Effector memory CD8-positive, alpha-beta T cell (primary cell): Measurements from ENCODE around the gene ALK.

Source experiments
- ATAC-seq: fragments of 150-1000 bp; cut with Tn5 transposase; replicated peaks from 2 replicates; pipeline ENCODE4 v1.10.0; 2021; ENCODE audit warnings: mild to moderate bottlenecking, moderate library complexity
- DNase-seq, 3 experiments: peaks; one replicate each; pipeline ENCODE4 v3.0.0; 2021
- H3K27ac Mint-ChIP-seq, 2 donors: one replicate each; pipeline ENCODE4 v1.8.0; 2022; ENCODE audit warnings: mild to moderate bottlenecking in 2 of 2, mixed read lengths in 2 of 2, moderate library complexity in 2 of 2
- H3K27me3 Mint-ChIP-seq, 2 donors: one replicate each; pipeline ENCODE4 v1.8.0; 2022; ENCODE audit warnings: mixed read lengths in 2 of 2
- H3K36me3 Mint-ChIP-seq: one replicate; pipeline ENCODE4 v1.8.0; 2022; ENCODE audit warnings: mild to moderate bottlenecking, moderate library complexity, mixed read lengths; ENCODE audit not compliant: insufficient read depth
- H3K4me1 Mint-ChIP-seq, 2 donors: one replicate each; pipeline ENCODE4 v1.8.0; 2022; ENCODE audit warnings: low read depth in 2 of 2, mixed read lengths in 2 of 2
- H3K4me3 Mint-ChIP-seq, 2 donors: one replicate each; pipeline ENCODE4 v1.8.0; 2022; ENCODE audit warnings: mild to moderate bottlenecking in 2 of 2, mixed read lengths in 2 of 2, moderate library complexity in 2 of 2
- H3K9me3 Mint-ChIP-seq, 2 donors: one replicate each; pipeline ENCODE4 v1.8.0; 2022; ENCODE audit warnings: mixed read lengths in 2 of 2

Gene ALK

DNA sequence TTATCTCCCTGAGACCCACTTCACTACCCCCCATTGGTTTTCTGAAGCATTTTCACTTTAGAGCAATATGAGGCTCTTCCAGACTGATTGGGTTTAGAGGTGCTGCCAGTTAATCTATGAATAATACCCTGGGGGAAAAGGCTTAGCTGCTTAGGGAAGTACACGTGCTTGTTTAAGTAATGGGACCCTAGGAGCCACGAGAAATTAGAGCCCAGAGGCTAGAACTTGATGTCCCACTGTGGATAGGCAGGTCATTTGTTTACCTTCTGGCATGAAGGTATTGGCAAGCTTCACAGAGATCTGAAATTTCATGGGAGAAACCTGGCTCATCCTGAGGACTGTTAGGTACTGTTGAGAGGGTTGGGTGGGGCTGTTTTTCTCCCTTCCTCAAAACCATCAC, 746.4 kb downstream of the ALK start:
- Mint-ChIP-seq H3K36me3 (peaks cover 55% of the 10 kb centered on the region), H3K4me3 (no peak overlapping the region), H3K4me1 (peaks cover 8 to 15% of the 10 kb centered on the region in 2 donors), H3K9me3 (no peaks in the 10 kb centered on the region), H3K27ac (no peak overlapping the region), H3K27me3 (no peaks in the 10 kb centered on the region)
- ATAC-seq: no peak
- DNase-seq: no peak

DNA sequence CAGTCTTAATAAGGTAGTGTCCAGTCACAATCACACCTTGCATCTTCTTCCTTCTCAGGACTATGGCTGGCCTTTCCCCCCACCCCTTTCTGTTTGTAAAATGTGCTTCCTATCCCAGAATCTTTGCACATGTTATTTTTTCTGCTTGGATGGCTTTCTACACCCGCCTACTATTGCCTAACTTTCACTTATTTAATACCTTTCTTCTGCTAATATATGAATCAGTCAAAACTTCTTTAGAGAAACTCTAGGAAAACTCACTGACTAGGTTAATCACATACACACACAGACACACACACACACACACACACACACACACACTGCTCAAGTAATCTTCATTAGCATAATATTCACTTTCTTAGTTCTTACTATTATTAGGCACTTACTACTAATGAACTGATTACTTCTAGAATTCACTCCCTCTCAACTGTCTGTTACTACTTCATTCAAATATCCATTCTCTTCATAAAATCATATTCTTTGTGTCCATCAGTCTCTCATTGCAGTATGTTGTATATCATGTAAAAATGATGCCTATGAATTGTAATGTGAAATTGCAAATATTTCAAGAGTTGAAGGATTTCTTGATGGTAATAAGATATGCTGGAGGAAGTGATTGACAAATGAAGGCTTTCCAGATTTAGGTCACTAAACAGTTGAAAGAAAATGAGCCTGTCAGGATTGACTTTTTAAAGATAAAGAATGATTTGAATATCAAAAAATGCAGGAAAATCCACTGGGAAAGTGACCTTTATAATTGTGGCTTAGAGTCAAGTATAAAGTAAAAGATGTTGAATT, 754.9 kb downstream of the ALK start:
- Mint-ChIP-seq H3K36me3 (peaks cover 41% of the 10 kb centered on the region), H3K9me3 (no peaks in the 10 kb centered on the region), H3K27ac (peak overlapping the region; percentile 4 to 48), H3K4me3 (no peak overlapping the region), H3K4me1 (peaks cover 3 to 23% of the 10 kb centered on the region in 2 donors), H3K27me3 (no peaks in the 10 kb centered on the region)
- DNase-seq: no peak
- ATAC-seq: no peak

DNA sequence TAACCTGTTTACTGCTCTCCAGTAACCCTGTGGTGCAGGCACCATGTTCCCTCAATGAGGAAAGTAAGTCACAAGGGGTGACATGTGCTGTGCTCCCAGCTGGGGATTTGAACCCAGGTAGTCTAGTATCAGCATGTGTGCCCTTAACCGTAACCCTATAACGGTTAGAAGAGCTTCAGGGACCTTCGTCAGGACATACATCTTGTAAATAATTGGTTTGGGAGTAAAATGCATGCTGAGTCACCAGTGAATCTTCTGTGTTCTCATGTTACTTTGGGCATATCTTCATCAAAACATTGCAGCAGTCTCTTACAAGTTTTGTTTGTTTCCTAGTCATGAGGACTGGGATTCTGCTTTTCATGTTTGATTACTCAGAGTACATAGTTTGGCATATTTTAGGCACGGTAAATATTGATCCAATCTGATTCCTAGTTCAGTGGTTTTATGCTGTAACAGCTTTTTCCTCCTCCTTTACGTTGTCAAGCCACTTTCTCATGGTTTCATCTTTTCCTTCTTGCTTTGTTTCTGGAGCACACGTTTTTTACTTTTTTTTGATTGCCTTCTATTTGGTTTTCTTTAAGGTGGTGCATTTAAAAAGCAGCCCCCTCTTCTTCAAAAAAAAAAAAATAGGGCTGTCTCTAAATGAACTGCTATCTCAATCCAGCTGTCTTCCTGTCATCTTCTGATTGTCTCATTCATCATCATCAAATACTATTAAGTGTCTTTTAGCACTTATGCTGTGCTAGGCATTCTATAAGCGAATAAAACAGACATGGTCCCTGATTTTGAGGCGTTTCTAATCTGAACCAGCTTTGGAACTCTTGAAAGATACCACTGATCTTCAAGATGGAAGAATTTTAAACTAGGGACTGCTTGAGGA, 755.8 kb downstream of the ALK start:
- H3K27me3 Mint-ChIP-seq: no peaks in the 10 kb centered on the region
- H3K4me1 Mint-ChIP-seq: peaks cover under 1 to 19% of the 10 kb centered on the region in 2 donors
- ATAC-seq (no peak), DNase-seq (no peak)
- H3K27ac Mint-ChIP-seq: peak overlapping the region; percentile 4 to 48
- no peak overlapping the region for H3K4me3 Mint-ChIP-seq
- peaks cover 47% of the 10 kb centered on the region for H3K36me3 Mint-ChIP-seq
- H3K9me3 Mint-ChIP-seq: no peaks in the 10 kb centered on the region

DNA sequence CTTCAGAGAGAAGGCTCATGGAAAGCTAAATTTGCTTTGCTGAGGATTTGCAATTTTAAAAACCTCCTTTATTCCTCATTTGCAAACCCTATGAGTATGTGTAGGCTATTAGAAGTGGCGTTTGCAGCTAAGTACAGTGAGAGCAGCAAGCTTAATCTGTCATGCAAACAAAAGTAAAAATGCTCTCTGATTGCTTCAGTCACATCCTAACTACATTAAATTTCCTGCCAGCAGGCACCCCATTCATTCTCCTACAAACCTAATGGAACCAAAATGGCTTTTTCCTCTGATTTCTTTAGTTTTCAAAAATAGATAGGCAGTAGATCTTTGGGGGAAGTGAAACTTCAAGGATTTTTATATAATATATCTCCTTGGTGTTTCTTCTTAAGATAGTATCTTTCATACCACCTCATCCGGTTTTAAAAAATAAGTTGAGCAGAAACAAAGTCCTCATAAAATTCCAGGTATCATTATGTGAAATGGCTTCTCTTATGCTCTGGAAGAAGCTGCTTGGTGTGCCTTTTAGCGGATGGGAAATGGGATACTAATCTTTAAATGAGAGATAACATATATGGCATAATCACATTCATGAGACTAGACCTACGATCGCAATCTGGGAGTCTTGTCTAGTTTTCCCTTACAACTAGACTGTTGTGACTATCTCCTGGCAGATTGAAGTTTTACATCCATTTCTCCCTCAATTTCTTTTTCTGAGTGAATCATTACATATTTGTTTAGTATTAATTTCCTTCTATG, 757.1 kb downstream of the ALK start:
- DNase-seq (no peak), ATAC-seq (no peak)
- Mint-ChIP-seq H3K4me1 (peaks cover 0 to 10% of the 10 kb centered on the region in 2 donors), H3K36me3 (peaks cover 59% of the 10 kb centered on the region), H3K4me3 (no peak overlapping the region), H3K9me3 (no peaks in the 10 kb centered on the region), H3K27ac (peak overlapping the region in 1 of 2 donors; percentile 15), H3K27me3 (no peaks in the 10 kb centered on the region)

DNA sequence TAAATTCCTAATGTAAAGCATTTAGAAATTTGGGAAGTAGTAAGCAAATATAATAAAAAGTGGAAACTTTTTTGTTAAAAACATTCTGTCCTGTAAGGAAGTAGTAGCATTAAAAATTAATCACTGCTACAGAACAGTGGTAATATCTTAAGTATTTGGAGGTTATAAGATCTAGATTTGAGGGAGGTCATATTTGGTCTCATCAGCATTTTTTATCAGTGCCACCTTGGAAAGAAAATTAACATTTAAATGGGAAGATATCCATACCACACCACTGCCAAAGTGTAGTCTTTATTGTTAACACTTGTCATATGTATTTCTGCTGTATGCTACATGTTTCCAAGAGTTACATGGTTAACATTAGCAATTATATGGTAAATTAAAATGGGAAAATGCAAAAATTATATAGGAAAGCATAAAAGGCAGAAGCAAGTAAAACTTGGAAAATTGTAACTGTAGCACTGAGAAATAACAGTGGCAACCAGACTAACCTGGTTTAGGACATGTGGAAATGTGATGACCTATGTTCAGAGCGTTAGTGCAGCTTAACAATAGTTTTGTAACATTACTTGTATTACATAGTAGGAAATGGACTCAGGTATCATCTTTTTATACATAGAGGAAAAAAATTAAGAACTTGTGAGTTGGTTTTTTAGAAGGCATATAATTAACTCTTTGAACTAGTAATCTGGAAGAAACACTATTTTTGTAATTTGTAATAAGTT, 759.0 kb downstream of the ALK start:
- Mint-ChIP-seq H3K4me1 (peaks cover 0 to 10% of the 10 kb centered on the region in 2 donors), H3K36me3 (peaks cover 59% of the 10 kb centered on the region), H3K4me3 (no peak overlapping the region), H3K9me3 (no peaks in the 10 kb centered on the region), H3K27me3 (no peaks in the 10 kb centered on the region), H3K27ac (peak overlapping the region in 1 of 2 donors; percentile 26)
- no peak for ATAC-seq
- no peak for DNase-seq

DNA sequence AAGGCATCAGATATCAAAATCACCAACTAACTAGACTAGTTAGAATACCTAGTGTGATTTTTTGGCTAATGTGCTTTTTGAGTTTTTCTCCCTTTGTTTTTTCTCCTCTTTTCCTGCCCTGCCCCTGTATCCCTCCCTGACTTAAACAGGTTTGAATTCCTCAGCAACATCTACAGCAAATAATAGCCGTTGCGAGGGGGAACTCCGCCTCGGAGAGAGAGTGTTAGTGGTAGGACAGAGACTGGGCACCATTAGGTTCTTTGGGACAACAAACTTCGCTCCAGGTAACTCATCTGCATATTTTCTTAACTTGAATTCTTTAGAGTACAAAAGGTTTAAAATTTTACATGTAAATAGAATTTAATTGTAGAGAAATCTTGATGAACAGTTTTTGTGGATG, 761.2 kb downstream of the ALK start:
- Mint-ChIP-seq H3K27me3 (no peaks in the 10 kb centered on the region), H3K4me1 (no peaks in the 10 kb centered on the region), H3K9me3 (no peaks in the 10 kb centered on the region), H3K4me3 (no peak overlapping the region), H3K36me3 (peaks cover 75% of the 10 kb centered on the region), H3K27ac (peak overlapping the region in 1 of 2 donors; percentile 41)
- ATAC-seq: no peak
- DNase-seq: no peak

DNA sequence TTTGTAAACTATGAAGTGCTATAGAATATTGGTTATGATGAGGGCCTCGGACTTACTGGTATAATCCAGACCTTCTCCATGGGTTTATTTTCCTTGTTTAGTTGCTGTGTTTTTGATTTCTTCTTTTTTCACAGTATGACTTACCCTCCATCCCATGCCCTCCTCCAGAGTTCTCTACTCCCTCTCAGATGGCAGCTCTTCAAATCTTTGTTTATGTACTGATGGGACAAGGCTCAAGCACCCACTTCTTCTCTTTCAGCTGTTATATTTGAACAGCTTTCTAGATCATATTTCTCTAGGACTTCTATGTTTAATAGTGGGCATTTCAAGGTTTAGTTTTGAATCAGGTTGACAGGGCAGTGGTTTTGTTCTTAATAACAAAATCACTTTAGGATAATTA, 762.3 kb downstream of the ALK start:
- Mint-ChIP-seq H3K27me3 (no peaks in the 10 kb centered on the region), H3K4me3 (no peak overlapping the region), H3K27ac (peak overlapping the region in 1 of 2 donors; percentile 65), H3K9me3 (no peaks in the 10 kb centered on the region), H3K36me3 (peaks cover 73% of the 10 kb centered on the region), H3K4me1 (no peaks in the 10 kb centered on the region)
- DNase-seq: no peak
- ATAC-seq: no peak

DNA sequence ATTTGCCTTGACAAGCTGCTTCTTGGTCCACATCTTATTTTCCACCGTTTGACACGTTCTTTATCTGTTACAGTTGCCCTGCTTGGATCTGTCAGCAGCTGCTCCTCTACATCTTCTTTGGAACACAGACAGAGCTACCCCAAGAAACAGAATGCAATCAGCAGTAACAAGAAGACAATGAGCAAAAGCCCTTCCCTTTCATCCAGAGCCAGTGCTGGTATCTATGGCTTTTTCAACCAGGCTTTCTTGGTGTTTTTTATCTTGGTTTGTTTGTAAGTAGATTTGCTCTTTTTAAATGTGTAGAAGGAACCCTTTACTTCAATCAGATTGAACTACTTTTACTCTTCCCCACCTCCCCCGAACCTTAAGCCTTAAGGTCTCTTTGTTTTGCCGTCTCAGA, 764.3 kb downstream of the ALK start:
- Mint-ChIP-seq H3K4me1 (no peaks in the 10 kb centered on the region), H3K27ac (no peak overlapping the region), H3K36me3 (peaks cover 81% of the 10 kb centered on the region), H3K27me3 (no peaks in the 10 kb centered on the region), H3K4me3 (no peak overlapping the region), H3K9me3 (no peaks in the 10 kb centered on the region)
- ATAC-seq (no peak), DNase-seq (no peak)

DNA sequence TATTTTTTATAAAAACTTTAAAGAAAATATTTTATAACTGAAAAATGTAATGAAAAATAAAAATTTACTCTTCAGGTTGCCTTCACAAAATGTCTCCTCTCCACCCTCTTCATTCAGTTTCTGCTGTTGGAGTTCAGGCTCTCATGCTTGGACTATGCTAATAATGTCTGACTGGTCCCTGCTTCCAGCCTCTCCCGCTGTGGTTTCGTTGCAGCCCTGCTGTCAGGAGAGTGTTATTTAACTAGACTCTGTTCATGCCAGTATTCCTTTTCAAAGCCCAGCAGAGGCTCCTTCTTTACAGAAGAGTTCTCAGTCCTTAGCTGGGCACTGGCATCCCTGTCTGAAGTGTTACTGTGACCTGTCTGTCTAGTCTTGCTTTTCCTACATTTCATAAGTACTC, 765.8 kb downstream of the ALK start:
- H3K27me3 Mint-ChIP-seq: no peaks in the 10 kb centered on the region
- H3K4me1 Mint-ChIP-seq: no peaks in the 10 kb centered on the region
- ATAC-seq (no peak), DNase-seq (no peak)
- peak overlapping the region; percentile 61 to 71 for H3K27ac Mint-ChIP-seq
- H3K9me3 Mint-ChIP-seq: no peaks in the 10 kb centered on the region
- no peak overlapping the region for H3K4me3 Mint-ChIP-seq
- H3K36me3 Mint-ChIP-seq: peaks cover 75% of the 10 kb centered on the region

DNA sequence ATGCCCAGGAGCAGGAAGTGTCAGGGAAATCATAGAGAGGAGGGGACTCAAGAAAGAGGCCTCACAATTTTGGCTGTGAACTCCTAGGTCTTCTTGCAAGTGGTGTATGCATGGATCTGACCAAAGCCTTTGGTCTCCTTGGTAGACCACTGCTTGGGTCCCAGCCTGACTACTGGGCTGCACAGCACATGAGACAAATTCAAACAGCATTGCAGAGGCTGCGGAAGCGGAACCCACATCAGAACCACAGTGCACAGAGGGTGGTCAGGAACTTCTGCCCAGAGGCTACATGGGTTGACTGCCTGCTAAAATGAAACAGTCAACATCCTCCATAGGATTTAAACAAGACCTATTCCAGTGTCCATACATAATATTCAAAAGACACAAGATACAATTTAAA, 766.8 kb downstream of the ALK start:
- Mint-ChIP-seq H3K27ac (peak overlapping the region in 1 of 2 donors; percentile 41), H3K27me3 (no peaks in the 10 kb centered on the region), H3K4me3 (no peak overlapping the region), H3K4me1 (no peaks in the 10 kb centered on the region), H3K36me3 (peaks cover 71% of the 10 kb centered on the region), H3K9me3 (no peaks in the 10 kb centered on the region)
- DNase-seq (no peak), ATAC-seq (no peak)

DNA sequence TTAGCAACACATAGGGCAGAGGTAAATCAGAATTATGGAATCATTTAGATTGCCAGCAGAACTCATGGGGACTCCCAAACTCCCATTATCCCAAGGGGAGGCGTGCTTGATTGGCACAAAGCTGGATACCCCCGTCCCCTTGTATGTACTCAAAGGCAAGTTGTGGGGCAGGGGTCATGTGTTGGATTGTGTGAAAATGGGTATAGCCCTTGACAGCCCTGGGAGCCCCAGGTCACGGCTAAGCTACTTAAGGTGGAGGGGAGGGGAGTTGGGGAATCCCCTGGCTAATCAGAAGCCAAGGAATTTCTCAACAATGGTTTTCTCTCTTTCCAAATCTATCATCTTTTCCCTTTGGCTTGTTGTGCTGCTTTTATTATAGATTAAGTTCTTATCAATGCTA, 773.4 kb downstream of the ALK start:
- Mint-ChIP-seq H3K4me1 (no peaks in the 10 kb centered on the region), H3K27ac (no peak overlapping the region), H3K4me3 (no peak overlapping the region), H3K27me3 (no peaks in the 10 kb centered on the region), H3K36me3 (peaks cover 57% of the 10 kb centered on the region), H3K9me3 (no peaks in the 10 kb centered on the region)
- no peak for DNase-seq
- ATAC-seq: no peak

DNA sequence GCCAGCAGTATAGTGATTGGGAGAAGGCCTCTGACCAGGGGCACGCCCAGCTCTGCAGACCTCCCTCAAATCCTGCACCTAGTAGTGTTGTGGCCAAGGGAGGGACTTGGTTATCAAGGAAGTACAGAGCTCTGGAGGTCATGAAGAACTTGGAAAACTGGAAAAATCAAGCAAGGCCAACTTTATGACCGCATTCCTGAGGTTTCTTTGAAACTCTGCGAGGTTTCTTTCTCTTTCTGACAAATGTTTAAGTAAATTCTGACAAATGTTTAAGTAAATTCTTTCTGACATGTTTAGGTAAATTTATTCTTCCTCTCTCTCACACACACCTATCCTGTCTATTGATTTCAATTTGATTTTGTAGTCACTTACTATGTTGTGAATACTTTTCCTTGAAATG, 775.2 kb downstream of the ALK start:
- Mint-ChIP-seq H3K9me3 (no peaks in the 10 kb centered on the region), H3K4me3 (no peak overlapping the region), H3K36me3 (peaks cover 43% of the 10 kb centered on the region), H3K4me1 (peaks cover 7 to 8% of the 10 kb centered on the region in 2 donors), H3K27ac (no peak overlapping the region), H3K27me3 (no peaks in the 10 kb centered on the region)
- DNase-seq (no peak), ATAC-seq (no peak)

DNA sequence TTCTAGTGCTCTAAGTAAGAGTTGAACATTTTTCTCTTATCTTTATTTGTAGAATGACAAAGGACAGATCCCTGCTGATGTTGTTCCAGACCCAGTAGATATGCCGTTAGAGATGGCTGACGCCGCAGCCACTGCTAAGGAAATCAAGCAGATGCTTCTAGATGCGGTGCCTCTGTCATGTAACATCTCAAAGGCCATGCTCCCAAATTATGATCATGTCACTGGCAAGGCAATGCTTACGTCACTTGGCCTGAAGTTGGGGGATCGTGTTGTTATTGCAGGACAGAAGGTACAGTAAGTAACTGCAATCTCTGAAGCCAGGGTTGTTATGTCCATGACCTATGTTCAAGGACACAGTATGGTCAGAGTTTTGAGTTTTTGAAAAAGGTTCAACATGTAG, 777.7 kb downstream of the ALK start:
- Mint-ChIP-seq H3K4me1 (peaks cover 23 to 27% of the 10 kb centered on the region in 2 donors), H3K4me3 (no peak overlapping the region)

More for the DNA sequence above, 777.7 kb downstream of the ALK start:
- no peak for DNase-seq
- ATAC-seq: no peak
- Mint-ChIP-seq H3K27me3 (no peaks in the 10 kb centered on the region), H3K9me3 (no peaks in the 10 kb centered on the region), H3K36me3 (peaks cover 41% of the 10 kb centered on the region), H3K27ac (no peak overlapping the region)
